ENCODE measurements around the gene SYT2. TPM values are rescaled to one million over a fixed set of nuclear protein-coding genes. Genes with fewer than 3 reads are reported as not detected.

Gene SYT2
- total and polyA plus RNA-seq, 2 of the 13 experiments (the other 11 are each of a cell fraction or from before 2014, with no cell fraction given): not detected

GRCh38 chr1:202680586-202681352 is 29.5 kb downstream of the SYT2 start:
- ChIA-PET POLR2A (no interaction called here), CTCF (ENCODE audit: low intra/inter-chr PET ratio, low total read pairs) (no interaction called here)
- Histone ChIP-seq H3K4me1 (ENCODE audit: insufficient read depth, low read length) (no peaks in the 10 kb centered on the region), H2AFZ (ENCODE audit: low read length) (no peak overlapping the region), H3K79me2 (ENCODE audit: insufficient read depth, low read length) (no peaks in the 10 kb centered on the region), H3K27me3 (ENCODE audit: control insufficient read depth in 1 of 2, insufficient read depth in 2 of 2, low read length in 2 of 2) (peaks cover 1 to 30% of the 10 kb centered on the region in 2 experiments; a peak in 2 of 5 replicates), H3K4me2 (ENCODE audit: low read depth, low read length) (no peak overlapping the region), H3K9me3 (ENCODE audit: low read length) (0 out of 2 replicates have a peak, but pooled peaks cover 4% of the 10 kb centered on the region), H3K36me3 (replicated peaks in 1 of 2; ENCODE audit: control insufficient read depth in 1 of 2, insufficient read depth in 2 of 2, low read length in 2 of 2) (no peaks in the 10 kb centered on the region), H3K9ac (ENCODE audit: insufficient read depth, low read depth, low read length) (no peak overlapping the region), H3K27ac (ENCODE audit: extremely low read length, insufficient read depth, low read length) (no peak overlapping the region), H3K4me3 (replicated peaks in 1 of 3; ENCODE audit: insufficient read depth in 1 of 3, low read depth in 2 of 3, low read length in 3 of 3) (no peak overlapping the region), H4K20me1 (ENCODE audit: insufficient read depth, low read length) (no peaks in the 10 kb centered on the region)
- ATAC-seq (no peak), FAIRE-seq (no peak), DNase-seq (ENCODE audit: low spot score) (no peak)
- TF ChIP-seq CERS6 (CRISPR knock-in tag; IDR thresholded peaks at IDR 0.05) (no peak), REST (IDR thresholded peaks at IDR 0.05; ENCODE audit: borderline replicate concordance in 1 of 2, low read depth in 1 of 2, low read length in 2 of 2) (peak; percentile 33 to 89), MIER2 (CRISPR knock-in tag; IDR thresholded peaks at IDR 0.05) (peak; percentile 81; the same call in 1 of the 2 replicates)
- intact Hi-C loops (cut with micrococcal nuclease; ENCODE audit: unreplicated experiment): no loop called here
- no TSS peak for BruUV-seq (replicated peaks)
- WGBS (ENCODE audit: low lambda C conversion rate): 64% methylated on average over 2 of the region's 2 CpGs
- in situ Hi-C loops (cut with HindIII; ENCODE audit: extremely low pct_ligation_motif_present, low pct_unique_long_range_greater_than_20kb): no loop called here
